ENCODE results near the gene TK2. TPM values are rescaled to one million over a fixed set of nuclear protein-coding genes. Genes with fewer than 3 reads are reported as not detected.

Gene TK2
- total and polyA plus RNA-seq, 7 donors, result 9.6 to 32.7 (median 17.6) TPM

Small RNA genes lying within 50 kb of the gene (small RNA-seq; reads per million reads assigned to genes)
- 0 reads per million in 3 donors for gene CKLF-CMTM1

Other genes starting within 250 kb of the TK2 start
- 10 to 100 TPM; 12.6 to 26.0 (median 14.3) TPM for gene CDH5, start 183.4 kb downstream of the TK2 start, total RNA-seq
- 10 to 100 TPM in 1 of 3 donors, under 1 TPM in 2; 0.60 to 11.5 (median 0.69) TPM for gene CDH5, start 183.4 kb downstream of the TK2 start, polyA plus RNA-seq
- gene BEAN1, start 122.8 kb downstream of the TK2 start, total RNA-seq, result under 1 TPM in 1 of 4 donors, not detected in 3; 0.41 TPM
- gene BEAN1, start 122.8 kb downstream of the TK2 start, polyA plus RNA-seq, result under 1 TPM in 1 of 3 donors, not detected in 2; 0.35 TPM
- 10 to 100 TPM; 24.1 to 53.6 (median 37.3) TPM for gene CKLF, start 2.5 kb upstream of the TK2 start, total RNA-seq
- 10 to 100 TPM; 40.2 to 57.4 (median 48.6) TPM for gene CKLF, start 2.5 kb upstream of the TK2 start, polyA plus RNA-seq
- gene CMTM1, start 16.3 kb upstream of the TK2 start, total RNA-seq, result 1 to 10 TPM in 3 of 4 donors, under 1 TPM in 1; 0.71 to 3.0 (median 1.6) TPM
- under 1 TPM in 1 of 3 donors, not detected in 2; 0.85 TPM for gene CMTM1, start 16.3 kb upstream of the TK2 start, polyA plus RNA-seq
- gene CMTM2, start 29.3 kb upstream of the TK2 start, total RNA-seq, result under 1 TPM in 1 of 4 donors, not detected in 3; 0.33 TPM
- gene CMTM2, start 29.3 kb upstream of the TK2 start, polyA plus RNA-seq, result not detected
- 10 to 100 TPM; 12.5 to 18.8 (median 17.3) TPM for gene CMTM3, start 54.6 kb upstream of the TK2 start, total RNA-seq
- 10 to 100 TPM in 2 of 3 donors, 1 to 10 TPM in 1; 8.6 to 15.5 (median 10.2) TPM for gene CMTM3, start 54.6 kb upstream of the TK2 start, polyA plus RNA-seq
- 10 to 100 TPM in 2 of 4 donors, 1 to 10 TPM in 2; 6.1 to 12.5 (median 9.4) TPM for gene CMTM4, start 146.6 kb upstream of the TK2 start, total RNA-seq
- 10 to 100 TPM; 27.0 to 65.1 (median 40.2) TPM for gene CMTM4, start 146.6 kb upstream of the TK2 start, polyA plus RNA-seq
- 100 to 1,000 TPM; 164 to 327 (median 261) TPM for gene DYNC1LI2, start 201.5 kb upstream of the TK2 start, total RNA-seq
- gene DYNC1LI2, start 201.5 kb upstream of the TK2 start, polyA plus RNA-seq, result 10 to 100 TPM; 52.9 to 68.7 (median 60.8) TPM